A673 (cell line): ENCODE data around the gene MYRFL.

ENCODE experiments used
- CTCF ChIP-seq: fragments of 300-800, 200-600 bp; sonication (generic); conservative IDR thresholded peaks from 2 replicates; pipeline ENCODE4 v1.5.1; 2017; ENCODE audit warnings: low read depth, mild to moderate bottlenecking, antibody characterized with exemption, low read length, moderate library complexity, mixed read lengths
- EZH2 ChIP-seq: fragments of 200-600 bp; sonication (generic); IDR thresholded peaks from 2 replicates; pipeline ENCODE4 v1.6.1; 2017; ENCODE audit warnings: borderline replicate concordance, low read depth, mild to moderate bottlenecking, mixed read lengths, antibody characterized with exemption, low read length; ENCODE audit not compliant: poor library complexity, severe bottlenecking

- TF ChIP-seq CTCF (no peak), EZH2 (no peak)
Observed at GRCh38 chr12:69833696-69834095, 8.7 kb downstream of the MYRFL start.
